GM21825 (cell line): ENCODE measurements around the gene PHACTR1.

Source experiments
- ATAC-seq: cut with Tn5 transposase; IDR thresholded peaks from one replicate; pipeline ENCODE4 v1.9.1; 2021; ENCODE audit warnings: mild to moderate bottlenecking, moderate library complexity; ENCODE audit not compliant: unreplicated experiment

Gene PHACTR1

GRCh38 chr6:12974551-12974950, 258.0 kb downstream of the PHACTR1 start:
- no peak for ATAC-seq

GRCh38 chr6:12976366-12976765, 259.8 kb downstream of the PHACTR1 start:
- ATAC-seq = no peak

- no peak for ATAC-seq
Observed at GRCh38 chr6:12977206-12977605, 260.6 kb downstream of the PHACTR1 start.

GRCh38 chr6:12977806-12978205, 261.2 kb downstream of the PHACTR1 start:
- ATAC-seq = no peak

- no peak for ATAC-seq
Observed at GRCh38 chr6:12980741-12981140, 264.2 kb downstream of the PHACTR1 start.

- no peak for ATAC-seq
Observed at GRCh38 chr6:12984776-12985175, 268.2 kb downstream of the PHACTR1 start.

GRCh38 chr6:12987783-12988182, 271.2 kb downstream of the PHACTR1 start:
- ATAC-seq = no peak

GRCh38 chr6:12990162-12990561, 273.6 kb downstream of the PHACTR1 start:
- ATAC-seq = no peak

- ATAC-seq = no peak
Observed at GRCh38 chr6:12991435-12991834, 274.9 kb downstream of the PHACTR1 start.

GRCh38 chr6:12992770-12993169, 276.2 kb downstream of the PHACTR1 start:
- no peak for ATAC-seq

GRCh38 chr6:12993283-12993898, 276.8 kb downstream of the PHACTR1 start:
- ATAC-seq = no peak

GRCh38 chr6:12995419-12995818, 278.9 kb downstream of the PHACTR1 start:
- ATAC-seq = no peak

- ATAC-seq = no peak
Observed at GRCh38 chr6:13000537-13000936, 284.0 kb downstream of the PHACTR1 start.

GRCh38 chr6:13001927-13002326, 285.4 kb downstream of the PHACTR1 start:
- no peak for ATAC-seq

- ATAC-seq = no peak
Observed at GRCh38 chr6:13004601-13005000, 288.0 kb downstream of the PHACTR1 start.

- no peak for ATAC-seq
Observed at GRCh38 chr6:13005994-13006393, 289.4 kb downstream of the PHACTR1 start.

GRCh38 chr6:13006578-13007300, 290.2 kb downstream of the PHACTR1 start:
- no peak for ATAC-seq

- no peak for ATAC-seq
Observed at GRCh38 chr6:13007744-13008143, 291.2 kb downstream of the PHACTR1 start.

GRCh38 chr6:13009031-13009430, 292.5 kb downstream of the PHACTR1 start:
- ATAC-seq = no peak

- no peak for ATAC-seq
Observed at GRCh38 chr6:13009461-13009860, 292.9 kb downstream of the PHACTR1 start.

- ATAC-seq = no peak
Observed at GRCh38 chr6:13011612-13012146, 295.1 kb downstream of the PHACTR1 start.

- no peak for ATAC-seq
Observed at GRCh38 chr6:13012296-13012695, 295.7 kb downstream of the PHACTR1 start.
